Lower leg skin (tissue), 3 donors: ENCODE data around the gene PRDM16.

Source experiments
- POLR2A ChIP-seq, 2 donors: fragments of 450-650 bp; IDR thresholded peaks; one replicate each; pipeline ENCODE4 v1.6.1; 2016 to 2017; ENCODE audit warnings: antibody characterized with exemption in 2 of 2, mild to moderate bottlenecking in 1 of 2, moderate library complexity in 1 of 2
- TF ChIP-seq, protein P1 (sequence below), 3 donors: fragments of 450-650 bp; IDR thresholded peaks; one replicate each; pipeline ENCODE4 v1.5.1; 2016; ENCODE audit warnings: antibody characterized with exemption in 3 of 3, mild to moderate bottlenecking in 3 of 3, moderate library complexity in 2 of 3

DNA sequence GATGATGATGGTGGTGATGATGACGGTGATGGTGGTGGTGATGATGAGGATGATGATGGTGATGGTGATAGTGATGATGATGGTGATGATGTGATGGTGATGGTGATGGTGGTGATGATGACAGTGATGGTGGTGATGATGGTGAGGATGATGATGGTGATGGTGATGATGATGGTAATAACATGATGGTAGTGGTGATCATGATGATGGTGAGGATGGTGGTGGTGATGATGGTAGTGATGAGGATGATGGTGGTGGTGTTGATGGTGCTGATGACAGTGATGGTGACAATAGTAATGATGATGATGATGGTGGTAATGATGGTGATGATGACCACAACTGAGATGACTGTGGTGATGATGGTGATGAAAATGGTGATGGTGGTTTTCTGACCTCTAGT lies 42.9 kb upstream of the PRDM16 start:
- no peak for TF ChIP-seq POLR2A (IDR thresholded peaks at IDR 0.05)
- TF ChIP-seq, protein P1, sequence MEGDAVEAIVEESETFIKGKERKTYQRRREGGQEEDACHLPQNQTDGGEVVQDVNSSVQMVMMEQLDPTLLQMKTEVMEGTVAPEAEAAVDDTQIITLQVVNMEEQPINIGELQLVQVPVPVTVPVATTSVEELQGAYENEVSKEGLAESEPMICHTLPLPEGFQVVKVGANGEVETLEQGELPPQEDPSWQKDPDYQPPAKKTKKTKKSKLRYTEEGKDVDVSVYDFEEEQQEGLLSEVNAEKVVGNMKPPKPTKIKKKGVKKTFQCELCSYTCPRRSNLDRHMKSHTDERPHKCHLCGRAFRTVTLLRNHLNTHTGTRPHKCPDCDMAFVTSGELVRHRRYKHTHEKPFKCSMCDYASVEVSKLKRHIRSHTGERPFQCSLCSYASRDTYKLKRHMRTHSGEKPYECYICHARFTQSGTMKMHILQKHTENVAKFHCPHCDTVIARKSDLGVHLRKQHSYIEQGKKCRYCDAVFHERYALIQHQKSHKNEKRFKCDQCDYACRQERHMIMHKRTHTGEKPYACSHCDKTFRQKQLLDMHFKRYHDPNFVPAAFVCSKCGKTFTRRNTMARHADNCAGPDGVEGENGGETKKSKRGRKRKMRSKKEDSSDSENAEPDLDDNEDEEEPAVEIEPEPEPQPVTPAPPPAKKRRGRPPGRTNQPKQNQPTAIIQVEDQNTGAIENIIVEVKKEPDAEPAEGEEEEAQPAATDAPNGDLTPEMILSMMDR (IDR thresholded peaks at IDR 0.05), result no peak
